ENCODE results near the gene ZNF385A. TPM values are rescaled to one million over a fixed set of nuclear protein-coding genes. Genes with fewer than 3 reads are reported as not detected.

Gene ZNF385A
- total RNA-seq, 2 experiments from 2014 or later: 3.8 to 4.7 TPM

- Histone ChIP-seq H3K27ac (ENCODE audit: low read depth in 1 of 2, low read length in 2 of 2) (no peak overlapping the region), H3K36me3 (ENCODE audit: insufficient read depth, low read length) (no peaks in the 10 kb centered on the region), H3K4me3 (ENCODE audit: low read length) (no peak overlapping the region), H3K27me3 (ENCODE audit: control insufficient read depth in 1 of 2, insufficient read depth in 2 of 2, low read length in 2 of 2) (no peaks in the 10 kb centered on the region), H3K9me3 (ENCODE audit: control insufficient read depth in 1 of 2, insufficient read depth in 1 of 2, low read length in 2 of 2) (no peaks in the 10 kb centered on the region), H3K4me1 (ENCODE audit: insufficient read depth, low read length) (peaks cover 15% of the 10 kb centered on the region)
- no peak overlapping the region for H3K4me3 Mint-ChIP-seq
- H3K27me3 Mint-ChIP-seq: no peaks in the 10 kb centered on the region
- DNase-seq: no peak
- TF ChIP-seq, protein P1, sequence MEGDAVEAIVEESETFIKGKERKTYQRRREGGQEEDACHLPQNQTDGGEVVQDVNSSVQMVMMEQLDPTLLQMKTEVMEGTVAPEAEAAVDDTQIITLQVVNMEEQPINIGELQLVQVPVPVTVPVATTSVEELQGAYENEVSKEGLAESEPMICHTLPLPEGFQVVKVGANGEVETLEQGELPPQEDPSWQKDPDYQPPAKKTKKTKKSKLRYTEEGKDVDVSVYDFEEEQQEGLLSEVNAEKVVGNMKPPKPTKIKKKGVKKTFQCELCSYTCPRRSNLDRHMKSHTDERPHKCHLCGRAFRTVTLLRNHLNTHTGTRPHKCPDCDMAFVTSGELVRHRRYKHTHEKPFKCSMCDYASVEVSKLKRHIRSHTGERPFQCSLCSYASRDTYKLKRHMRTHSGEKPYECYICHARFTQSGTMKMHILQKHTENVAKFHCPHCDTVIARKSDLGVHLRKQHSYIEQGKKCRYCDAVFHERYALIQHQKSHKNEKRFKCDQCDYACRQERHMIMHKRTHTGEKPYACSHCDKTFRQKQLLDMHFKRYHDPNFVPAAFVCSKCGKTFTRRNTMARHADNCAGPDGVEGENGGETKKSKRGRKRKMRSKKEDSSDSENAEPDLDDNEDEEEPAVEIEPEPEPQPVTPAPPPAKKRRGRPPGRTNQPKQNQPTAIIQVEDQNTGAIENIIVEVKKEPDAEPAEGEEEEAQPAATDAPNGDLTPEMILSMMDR (IDR thresholded peaks at IDR 0.05): no peak
- no peaks in the 10 kb centered on the region for H3K36me3 Mint-ChIP-seq (ENCODE audit: low read depth)
- peaks cover 15% of the 10 kb centered on the region for H3K4me1 Mint-ChIP-seq (ENCODE audit: low read depth)
- POLR2A ChIA-PET: no interaction called here
- intact Hi-C loops (cut with DNase I, micrococcal nuclease): loop anchor here in 1 of 2 experiments (5.0 kb wide), 1 partner anchor 37 kb away; no protein-coding TSS in a partner anchor
- H3K9me3 Mint-ChIP-seq: no peaks in the 10 kb centered on the region
- no peak for ATAC-seq (ENCODE audit: poor library complexity)
- H3K27ac Mint-ChIP-seq: no peak overlapping the region
- CTCF ChIA-PET: interaction anchor here (1.2 kb wide), 1 partner anchor 24 kb away, joined by 3 read pairs; no protein-coding TSS in a partner anchor
Measured at GRCh38 chr12:54374562-54375258, 9.8 kb downstream of the ZNF385A start.

- H3K27me3 Mint-ChIP-seq: no peaks in the 10 kb centered on the region
- no peaks in the 10 kb centered on the region for H3K36me3 Mint-ChIP-seq (ENCODE audit: low read depth)
- POLR2A ChIA-PET: no interaction called here
- Histone ChIP-seq H3K27ac (ENCODE audit: low read depth in 1 of 2, low read length in 2 of 2) (no peak overlapping the region), H3K9me3 (ENCODE audit: control insufficient read depth in 1 of 2, insufficient read depth in 1 of 2, low read length in 2 of 2) (no peaks in the 10 kb centered on the region), H3K36me3 (ENCODE audit: insufficient read depth, low read length) (no peaks in the 10 kb centered on the region), H3K27me3 (ENCODE audit: control insufficient read depth in 1 of 2, insufficient read depth in 2 of 2, low read length in 2 of 2) (no peaks in the 10 kb centered on the region), H3K4me3 (ENCODE audit: low read length) (no peak overlapping the region), H3K4me1 (ENCODE audit: insufficient read depth, low read length) (peaks cover 15% of the 10 kb centered on the region)
- DNase-seq (no peak), ATAC-seq (ENCODE audit: poor library complexity) (no peak)
- no peak overlapping the region for H3K27ac Mint-ChIP-seq
- peaks cover 17% of the 10 kb centered on the region for H3K4me1 Mint-ChIP-seq (ENCODE audit: low read depth)
- no peak overlapping the region for H3K4me3 Mint-ChIP-seq
- no peaks in the 10 kb centered on the region for H3K9me3 Mint-ChIP-seq
- TF ChIP-seq, protein P1 (IDR thresholded peaks at IDR 0.05): no peak
- intact Hi-C loops (cut with DNase I, micrococcal nuclease): loop anchor here in 1 of 2 experiments (5.0 kb wide), 1 partner anchor 37 kb away; no protein-coding TSS in a partner anchor
- CTCF ChIA-PET: interaction anchor here (0.6 to 1.2 kb wide), 2 partner anchors 12 to 25 kb away, joined by 3 read pairs; no protein-coding TSS in a partner anchor
Measured at GRCh38 chr12:54373649-54374561, 10.6 kb downstream of the ZNF385A start.

DNA sequence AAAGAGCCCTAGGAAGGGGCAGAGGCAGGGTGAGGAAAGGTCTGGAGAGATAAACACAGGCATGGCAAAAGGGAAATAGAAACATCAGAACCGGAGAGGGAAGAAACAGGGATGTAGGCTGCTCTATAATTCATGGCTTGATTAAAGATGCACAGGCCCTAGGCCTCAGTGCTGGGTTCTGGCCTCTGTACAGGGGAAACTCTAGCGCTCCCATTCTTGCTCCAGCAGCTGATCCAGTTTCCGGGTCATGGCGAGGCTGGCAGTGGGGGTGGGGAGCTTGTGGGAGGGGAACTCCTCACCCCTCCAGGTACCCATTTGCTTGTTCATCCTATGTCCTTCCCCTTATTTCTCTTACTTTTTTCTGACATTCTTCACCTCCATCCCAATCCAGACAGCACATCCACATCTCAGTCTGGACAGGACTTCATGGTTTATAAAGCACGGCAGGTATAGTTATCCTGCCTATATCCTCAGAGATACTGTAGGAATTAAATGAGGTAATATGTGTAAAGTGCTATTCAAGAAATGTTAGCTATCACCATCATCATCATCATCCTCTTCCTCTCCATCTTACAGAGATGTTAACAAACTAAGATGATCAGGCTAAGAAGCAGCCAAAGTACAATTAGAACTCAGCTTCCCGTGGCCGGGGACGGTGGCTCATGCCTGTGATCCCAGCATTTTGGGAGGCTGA is 12.3 kb downstream of the ZNF385A start:
- DNase-seq: no peak
- H3K4me1 Mint-ChIP-seq (ENCODE audit: low read depth): peaks cover 27% of the 10 kb centered on the region
- no peak overlapping the region for H3K4me3 ChIP-seq (ENCODE audit: low read length)
- ATAC-seq (ENCODE audit: poor library complexity): no peak
- CTCF ChIA-PET: interaction anchor here (0.9 kb wide), 1 partner anchor 68 kb away, joined by 3 read pairs; no protein-coding TSS in a partner anchor
- no peaks in the 10 kb centered on the region for H3K9me3 Mint-ChIP-seq
- H3K27me3 Mint-ChIP-seq: no peaks in the 10 kb centered on the region
- POLR2A ChIA-PET: no interaction called here
- H3K9me3 ChIP-seq (ENCODE audit: control insufficient read depth in 1 of 2, insufficient read depth in 1 of 2, low read length in 2 of 2): no peaks in the 10 kb centered on the region
- no peak overlapping the region for H3K27ac ChIP-seq (ENCODE audit: low read depth in 1 of 2, low read length in 2 of 2)
- intact Hi-C loops (cut with DNase I, micrococcal nuclease): loop anchor here in 1 of 2 experiments (5.0 kb wide), 1 partner anchor 35 kb away; no protein-coding TSS in a partner anchor
- H3K4me3 Mint-ChIP-seq: peak overlapping the region; percentile 21
- H3K4me1 ChIP-seq (ENCODE audit: insufficient read depth, low read length): peaks cover 26% of the 10 kb centered on the region
- H3K36me3 ChIP-seq (ENCODE audit: insufficient read depth, low read length): no peaks in the 10 kb centered on the region
- TF ChIP-seq, protein P1 (IDR thresholded peaks at IDR 0.05): no peak
- no peak overlapping the region for H3K27ac Mint-ChIP-seq
- no peaks in the 10 kb centered on the region for H3K27me3 ChIP-seq (ENCODE audit: control insufficient read depth in 1 of 2, insufficient read depth in 2 of 2, low read length in 2 of 2)
- no peaks in the 10 kb centered on the region for H3K36me3 Mint-ChIP-seq (ENCODE audit: low read depth)

Data from CD4-positive, alpha-beta T cell (primary cell).